ENCODE measurements around the gene LMO7.

The LMO7 gene

DNA sequence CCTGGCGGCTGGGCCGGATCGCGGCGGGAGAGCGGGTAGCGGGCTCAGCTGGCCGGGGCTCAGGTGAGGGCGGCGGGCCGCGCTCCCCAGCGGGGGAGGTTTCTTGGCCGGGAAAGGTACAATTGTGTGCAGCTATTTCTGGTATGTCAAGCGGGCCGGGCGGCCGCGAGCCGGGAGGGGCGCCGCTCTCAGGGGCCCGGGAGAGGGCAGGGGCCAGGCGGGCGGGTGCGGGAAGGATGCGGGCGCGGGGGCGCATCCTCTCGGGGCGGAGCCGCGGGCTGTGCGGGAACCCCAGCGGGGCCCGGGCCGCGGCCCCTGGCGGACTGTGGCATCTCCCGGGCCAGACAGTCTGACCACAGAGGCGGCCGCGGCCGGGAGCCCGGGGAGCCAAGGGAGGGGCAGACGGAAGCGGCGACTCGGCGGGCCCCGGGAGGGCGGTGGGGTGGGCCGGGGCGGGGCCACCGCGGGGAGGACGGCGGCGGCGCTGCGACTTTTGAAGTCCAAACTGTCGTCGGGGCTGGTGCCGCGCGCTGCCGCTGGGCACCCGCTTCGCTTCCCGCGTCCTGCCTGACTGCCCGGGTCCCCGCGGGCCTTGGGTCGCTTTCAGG lies at the start of gene LMO7:
Gene LMO7 (plus strand): TSS at position 503 of the 608 bp plus-strand sequence. CDS start 328 bp downstream, outside the sequence.
- DNase-seq: no peak

DNA sequence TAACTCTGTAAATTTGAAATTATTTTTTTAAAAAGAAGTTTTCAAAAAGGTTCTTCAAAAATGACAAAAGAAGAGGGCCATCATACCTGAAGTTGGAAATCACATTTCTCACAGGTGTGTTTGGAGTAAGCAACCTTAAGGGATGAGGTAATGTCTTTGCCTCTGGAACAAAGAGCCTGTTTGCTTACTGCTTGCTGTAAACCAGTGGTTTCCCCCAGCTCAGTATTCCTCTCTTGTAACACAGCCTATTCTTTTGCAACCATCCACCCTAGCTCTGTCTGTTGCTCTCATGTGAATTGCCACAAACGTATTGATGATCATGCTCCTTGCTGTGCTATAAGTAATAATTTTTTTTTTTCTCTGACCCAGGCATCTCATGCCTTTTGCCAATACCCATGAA lies 48.5 kb upstream of the LMO7 start:
- DNase-seq: no peak

- DNase-seq: no peak
These were observed 39.4 kb upstream of the LMO7 start for GRCh38 chr13:75596657-75597182.

DNA sequence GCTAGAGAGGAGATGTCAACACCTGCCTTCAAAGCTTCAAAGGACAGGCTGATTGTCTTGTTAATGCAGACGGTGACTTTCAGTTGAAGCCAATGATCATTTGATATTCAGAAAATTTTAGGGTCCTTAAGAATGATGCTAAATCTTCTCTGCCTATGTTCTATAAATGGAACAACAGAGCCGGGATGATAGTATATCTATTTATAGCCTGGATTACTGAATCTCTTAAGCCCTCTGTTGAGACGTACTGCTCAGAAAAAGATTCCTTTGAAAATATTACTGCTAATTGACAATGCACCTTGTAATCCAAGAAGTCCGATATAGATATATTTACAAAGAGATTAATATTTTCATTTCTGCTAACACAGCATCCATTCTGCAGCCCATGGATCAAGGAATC lies 35.8 kb upstream of the LMO7 start:
- DNase-seq: no peak

DNA sequence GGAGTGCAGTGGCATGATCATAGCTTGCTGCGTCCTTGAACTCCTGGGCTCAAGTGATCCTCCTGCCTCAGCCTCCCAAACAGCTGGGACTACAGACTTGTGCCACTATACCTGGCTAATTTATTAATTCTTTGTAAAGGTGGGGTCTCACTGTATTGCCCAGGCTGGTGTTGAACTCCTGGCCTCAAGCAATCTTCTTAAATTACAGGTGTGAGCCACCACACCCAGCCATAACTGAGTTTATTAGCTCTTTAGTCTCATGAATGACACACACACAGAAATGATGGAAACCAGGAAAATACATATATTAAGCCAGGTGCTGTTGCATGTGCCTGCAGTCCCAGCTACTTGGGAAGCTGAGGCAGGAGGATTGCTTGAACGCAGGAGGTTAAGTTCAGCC lies 33.1 kb upstream of the LMO7 start:
- no peak for DNase-seq

GRCh38 chr13:75607447-75607846 lies 28.7 kb upstream of the LMO7 start:
- no peak for DNase-seq

- DNase-seq: no peak
These were observed 25.7 kb upstream of the LMO7 start for GRCh38 chr13:75610466-75610865.

DNA sequence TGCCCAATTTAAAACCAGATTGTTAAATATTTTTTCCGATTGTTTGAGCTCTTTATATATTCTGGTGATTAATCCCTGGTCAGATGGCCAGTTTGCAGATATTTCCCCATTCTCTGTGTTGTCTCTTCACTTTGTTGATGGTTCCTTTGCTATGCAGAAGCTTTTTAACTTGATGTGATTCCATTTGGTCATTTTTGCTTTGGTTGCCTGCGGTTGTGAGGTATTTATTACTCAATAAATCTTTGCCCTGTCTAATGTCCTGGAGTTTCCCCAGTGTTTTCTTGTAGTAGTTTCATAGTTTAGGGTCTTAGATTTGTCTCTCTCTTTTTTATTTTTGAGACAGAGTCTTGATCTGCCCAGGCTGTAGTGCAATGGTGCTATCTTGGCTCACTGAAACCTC lies 23.8 kb upstream of the LMO7 start:
- DNase-seq: no peak

- DNase-seq: no peak
These were observed 18.9 kb upstream of the LMO7 start for GRCh38 chr13:75617230-75617629.

- DNase-seq: no peak
These were observed 17.8 kb upstream of the LMO7 start for GRCh38 chr13:75618308-75618707.

DNA sequence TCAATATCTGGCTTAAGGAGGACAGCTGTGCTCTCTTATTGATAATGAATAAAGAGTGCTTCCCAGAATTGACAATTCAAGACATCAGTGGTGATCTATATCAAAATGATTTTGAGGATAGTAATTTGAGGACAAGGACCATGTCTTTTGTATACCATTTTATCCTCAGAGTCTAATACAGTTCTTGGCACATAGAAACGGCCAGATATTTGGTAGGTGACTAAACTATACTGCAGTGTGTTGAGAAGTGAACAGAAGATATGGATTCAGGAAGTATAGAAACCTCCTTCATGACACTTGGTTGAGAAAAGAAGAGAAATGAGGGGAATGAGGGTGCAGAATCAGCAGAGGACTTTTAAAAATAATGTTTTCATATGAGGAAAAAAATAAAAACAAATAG lies 16.1 kb upstream of the LMO7 start:
- no peak for DNase-seq

- DNase-seq: no peak
These were observed 15.0 kb upstream of the LMO7 start for GRCh38 chr13:75621147-75621546.

GRCh38 chr13:75628801-75629200 lies 7.3 kb upstream of the LMO7 start:
- no peak for DNase-seq

GRCh38 chr13:75633285-75633684 lies 2.8 kb upstream of the LMO7 start:
- DNase-seq: no peak

DNA sequence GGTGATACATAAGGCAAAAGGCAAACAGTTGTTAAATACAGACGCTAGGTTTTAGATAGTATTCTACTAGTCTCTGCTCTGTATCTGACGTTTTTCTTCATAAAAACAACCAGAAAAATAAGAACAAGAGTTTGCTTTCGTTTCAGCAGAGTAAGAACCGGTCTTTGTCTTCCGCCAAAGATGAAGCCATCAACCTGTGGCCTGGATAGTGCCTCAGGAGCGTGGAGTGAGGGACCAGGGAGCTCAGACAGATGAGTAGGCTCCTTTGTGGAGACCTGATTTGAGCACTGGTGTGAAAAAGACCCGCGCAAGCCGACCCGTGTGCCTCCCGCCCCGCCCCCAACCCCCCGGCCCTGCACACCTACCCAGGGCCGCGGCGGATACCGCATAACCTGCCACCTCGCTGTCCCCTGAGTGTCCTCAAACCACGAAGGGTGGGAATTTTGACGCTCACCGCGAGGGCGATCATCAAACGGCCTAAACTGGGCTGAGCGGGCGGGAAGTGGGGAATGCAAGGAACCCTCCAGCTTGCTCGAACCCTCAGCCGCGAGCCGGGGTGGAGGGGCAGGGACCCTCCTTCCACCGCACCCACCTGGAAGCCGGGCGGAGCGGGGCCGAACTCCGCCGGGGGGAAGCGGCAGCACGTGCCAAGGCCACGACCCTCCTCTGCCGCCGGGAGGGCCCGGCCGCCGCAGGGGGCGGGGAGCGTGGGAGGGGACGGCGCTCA lies 866 bp upstream of the LMO7 start:
- peak; percentile 49 for DNase-seq

DNA sequence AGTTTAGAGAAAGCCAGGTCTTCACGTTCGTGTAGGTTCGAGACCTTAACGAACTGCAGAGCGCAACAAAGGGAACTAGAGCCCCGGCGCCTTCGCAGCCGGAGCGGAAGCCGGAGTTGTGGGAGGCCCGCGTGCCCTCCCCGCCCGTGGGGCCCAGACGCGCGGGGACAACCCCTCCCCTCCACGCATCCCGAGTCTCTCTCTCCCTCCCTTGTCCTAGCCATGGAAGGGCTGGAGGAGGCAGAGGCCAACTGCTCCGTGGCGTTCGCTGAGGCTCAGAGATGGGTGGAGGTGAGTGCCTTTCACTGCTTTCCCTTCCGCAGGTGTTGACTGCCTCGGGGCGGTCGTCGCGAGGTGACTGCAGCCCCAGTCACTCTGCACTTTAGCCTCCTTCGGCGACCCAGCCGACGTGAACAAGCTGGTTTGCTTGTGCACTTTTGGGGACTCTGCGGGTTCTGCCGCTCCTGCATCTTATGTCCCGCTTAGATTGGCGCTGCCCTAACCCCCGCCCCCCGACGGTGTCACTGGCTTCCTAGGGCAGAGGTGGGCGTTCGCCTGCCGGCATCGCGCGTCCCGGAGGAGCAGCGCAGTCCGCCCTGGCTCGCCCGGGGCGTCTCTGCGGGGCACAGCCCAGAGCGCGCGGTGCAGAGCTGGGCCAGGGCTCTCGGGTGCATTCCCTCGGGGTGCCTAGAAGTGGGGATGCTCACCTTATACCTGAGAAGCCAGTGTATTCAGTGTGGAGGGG lies 478 bp downstream of the LMO7 start:
- peak; percentile 73 for DNase-seq

GRCh38 chr13:75637181-75637750 lies 1.1 kb downstream of the LMO7 start:
- DNase-seq: peak; percentile 14

DNA sequence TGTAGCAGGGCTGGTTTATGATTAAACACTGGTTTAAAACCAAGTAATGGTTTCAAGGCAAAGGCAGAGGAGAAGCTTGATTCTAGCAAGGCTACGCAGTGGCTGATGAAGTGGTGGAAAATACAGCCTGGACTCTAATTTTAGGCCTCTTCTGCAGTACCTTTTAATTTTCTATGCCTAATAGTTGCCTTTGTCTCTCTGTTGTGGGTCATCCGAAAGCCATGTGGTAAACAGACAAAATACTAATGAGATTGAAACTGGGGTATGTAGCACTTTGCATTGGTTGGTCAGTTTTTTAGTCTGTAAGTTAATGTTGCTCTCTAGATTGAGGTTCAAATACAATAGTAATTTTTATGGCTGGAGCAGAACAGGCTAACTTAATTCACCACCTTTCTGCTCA lies 3.3 kb downstream of the LMO7 start:
- DNase-seq: no peak

DNA sequence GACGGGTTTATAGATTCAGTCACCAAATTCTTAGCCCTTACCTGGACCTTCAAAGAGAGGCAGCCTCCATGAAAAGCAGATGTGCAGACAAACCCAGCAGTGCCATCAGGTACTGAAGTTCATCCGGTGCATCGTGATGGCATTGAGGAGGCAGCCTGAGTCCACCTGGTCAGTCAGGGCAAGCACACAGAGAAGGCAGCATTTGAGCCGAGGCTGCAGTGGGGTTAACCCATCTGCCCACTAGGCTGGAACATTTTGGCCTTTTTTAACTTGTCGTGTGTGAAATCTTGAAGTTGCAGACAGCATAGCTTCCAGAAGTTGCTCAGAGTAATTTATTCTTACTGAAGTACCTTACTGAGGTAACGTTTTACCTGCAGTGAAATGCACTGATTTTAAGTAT lies 4.9 kb downstream of the LMO7 start:
- DNase-seq: no peak

GRCh38 chr13:75643182-75643581 lies 7.1 kb downstream of the LMO7 start:
- no peak for DNase-seq

- DNase-seq: no peak
These were observed 7.6 kb downstream of the LMO7 start for GRCh38 chr13:75643693-75644092.

- no peak for DNase-seq
These were observed 9.0 kb downstream of the LMO7 start for GRCh38 chr13:75645141-75645540.

GRCh38 chr13:75647126-75647784 lies 11.1 kb downstream of the LMO7 start:
- no peak for DNase-seq

Data from retina (tissue), 1 donor.